ENCODE data around the gene SNTB2.

DNA sequence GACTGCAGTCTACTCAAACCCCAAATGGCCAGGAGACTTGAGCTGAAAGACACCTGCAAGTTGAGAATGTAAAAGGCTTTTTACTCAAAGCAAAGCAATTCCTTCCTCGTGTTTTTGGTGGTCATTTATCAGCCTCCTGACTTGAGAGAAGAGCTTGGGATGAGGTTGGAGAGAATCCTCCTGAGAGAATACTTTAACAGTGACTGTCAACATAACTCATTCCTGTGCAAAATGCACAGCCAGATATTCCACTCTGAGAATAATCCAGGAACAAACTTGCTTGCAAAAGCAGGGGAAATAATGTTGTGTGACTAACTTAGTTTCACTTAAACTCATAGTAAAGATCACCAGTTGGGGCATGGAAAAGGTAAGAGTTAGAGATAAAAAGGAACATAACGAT lies 53.4 kb downstream of the SNTB2 start:
- TF ChIP-seq, protein P1, sequence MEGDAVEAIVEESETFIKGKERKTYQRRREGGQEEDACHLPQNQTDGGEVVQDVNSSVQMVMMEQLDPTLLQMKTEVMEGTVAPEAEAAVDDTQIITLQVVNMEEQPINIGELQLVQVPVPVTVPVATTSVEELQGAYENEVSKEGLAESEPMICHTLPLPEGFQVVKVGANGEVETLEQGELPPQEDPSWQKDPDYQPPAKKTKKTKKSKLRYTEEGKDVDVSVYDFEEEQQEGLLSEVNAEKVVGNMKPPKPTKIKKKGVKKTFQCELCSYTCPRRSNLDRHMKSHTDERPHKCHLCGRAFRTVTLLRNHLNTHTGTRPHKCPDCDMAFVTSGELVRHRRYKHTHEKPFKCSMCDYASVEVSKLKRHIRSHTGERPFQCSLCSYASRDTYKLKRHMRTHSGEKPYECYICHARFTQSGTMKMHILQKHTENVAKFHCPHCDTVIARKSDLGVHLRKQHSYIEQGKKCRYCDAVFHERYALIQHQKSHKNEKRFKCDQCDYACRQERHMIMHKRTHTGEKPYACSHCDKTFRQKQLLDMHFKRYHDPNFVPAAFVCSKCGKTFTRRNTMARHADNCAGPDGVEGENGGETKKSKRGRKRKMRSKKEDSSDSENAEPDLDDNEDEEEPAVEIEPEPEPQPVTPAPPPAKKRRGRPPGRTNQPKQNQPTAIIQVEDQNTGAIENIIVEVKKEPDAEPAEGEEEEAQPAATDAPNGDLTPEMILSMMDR (IDR thresholded peaks at IDR 0.05), result no peak
- TF ChIP-seq POLR2A (IDR thresholded peaks at IDR 0.05) (no peak), POLR2AphosphoS5 (IDR thresholded peaks at IDR 0.05) (no peak)
